WTC11 (cell line): ENCODE measurements around the gene RAMP3. TPM values are rescaled to one million over a fixed set of nuclear protein-coding genes. Genes with fewer than 3 reads are reported as not detected.

ENCODE experiments used
- ATAC-seq: fragments of 200-7000 bp; cut with Tn5 transposase; 2 replicates; pipeline ENCODE4 v1.10.0; 2021; ENCODE audit warnings: mild to moderate bottlenecking, moderate library complexity
- CTCF ChIA-PET: fragments of 300-600 bp; sonication (Branson Sonifier 250); formaldehyde crosslinking; loops from one replicate; lab custom pipeline; 2021; ENCODE audit warnings: antibody characterized with exemption; lab: Charles Lee
- POLR2A ChIA-PET: fragments of 350-600 bp; sonication (Branson Sonifier 250); formaldehyde crosslinking; loops from one replicate; lab custom pipeline; 2021; ENCODE audit warnings: antibody characterized with exemption; lab: Charles Lee
- DNase-seq: peaks from one replicate; pipeline ENCODE4 v3.0.0; 2021; ENCODE audit warnings: low spot score
- H3K27ac Mint-ChIP-seq: 2 replicates; pipeline ENCODE4 v1.8.0; 2021; ENCODE audit warnings: mixed read lengths
- H3K27me3 Mint-ChIP-seq: 2 replicates; pipeline ENCODE4 v1.8.0; 2021; ENCODE audit warnings: low read depth, mild to moderate bottlenecking, moderate library complexity, mixed read lengths
- H3K36me3 Mint-ChIP-seq: 2 replicates; pipeline ENCODE4 v1.8.0; 2021; ENCODE audit warnings: mixed read lengths
- H3K4me1 Mint-ChIP-seq: 2 replicates; pipeline ENCODE4 v1.8.0; 2022; ENCODE audit warnings: mixed read lengths
- H3K4me3 Mint-ChIP-seq: 2 replicates; pipeline ENCODE4 v1.8.0; 2021; ENCODE audit warnings: mild to moderate bottlenecking, moderate library complexity, mixed read lengths
- H3K9me3 Mint-ChIP-seq: 2 replicates; pipeline ENCODE4 v1.8.0; 2021; ENCODE audit warnings: mixed read lengths
- FOXP1 ChIP-seq: sonication (generic); formaldehyde crosslinking; IDR thresholded peaks from 2 replicates; pipeline ENCODE4 v1.8.0; 2022; ENCODE audit warnings: missing genetic modification reagents, mild to moderate bottlenecking, moderate library complexity, borderline replicate concordance
- GABPB1 ChIP-seq: sonication (generic); formaldehyde crosslinking; IDR thresholded peaks from 2 replicates; pipeline ENCODE4 v1.8.1; 2023; ENCODE audit warnings: mild to moderate bottlenecking, missing genetic modification reagents
- MXD4 ChIP-seq: fragments of 250-450 bp; sonication (Bioruptor Pico); IDR thresholded peaks from 2 replicates; pipeline ENCODE4 v1.8.0; 2021; ENCODE audit warnings: mild to moderate bottlenecking, moderate library complexity, borderline replicate concordance
- MYBL2 ChIP-seq: sonication (generic); formaldehyde crosslinking; IDR thresholded peaks from 2 replicates; pipeline ENCODE4 v1.8.1; 2023; ENCODE audit warnings: mild to moderate bottlenecking, moderate library complexity, missing genetic modification reagents
- NFE2L1 ChIP-seq: sonication (generic); formaldehyde crosslinking; IDR thresholded peaks from 2 replicates; pipeline ENCODE4 v1.8.1; 2023; ENCODE audit warnings: missing genetic modification reagents
- PRRX2 ChIP-seq: fragments of 250-450 bp; sonication (Bioruptor Pico); IDR thresholded peaks from 2 replicates; pipeline ENCODE4 v1.8.0; 2021; ENCODE audit warnings: mild to moderate bottlenecking
- SP1 ChIP-seq: sonication (generic); formaldehyde crosslinking; conservative IDR thresholded peaks from 2 replicates; pipeline ENCODE4 v1.8.1; 2022; ENCODE audit warnings: missing genetic modification reagents
- ZNF317 ChIP-seq: sonication (generic); formaldehyde crosslinking; IDR thresholded peaks from 2 replicates; pipeline ENCODE4 v1.8.1; 2023; ENCODE audit warnings: low read depth, mild to moderate bottlenecking, moderate library complexity, missing genetic modification reagents, borderline replicate concordance
- ZNF396 ChIP-seq: fragments of 250-450 bp; sonication (Bioruptor Pico); IDR thresholded peaks from 2 replicates; pipeline ENCODE4 v1.8.0; 2021; ENCODE audit warnings: mild to moderate bottlenecking, moderate library complexity, borderline replicate concordance
- ZNF423 ChIP-seq: fragments of 250-450 bp; sonication (Bioruptor Pico); IDR thresholded peaks from 2 replicates; pipeline ENCODE4 v2.1.2; 2022; ENCODE audit warnings: mild to moderate bottlenecking, moderate library complexity
- total RNA-seq: library from RNA; stranded (reverse); gene quantifications from 3 replicates; pipeline ENCODE4 v1.2.3, GENCODE V29; 2021
- TF ChIP-seq, protein P1 (sequence below): fragments of 250-450 bp; sonication (Bioruptor Pico); IDR thresholded peaks from 2 replicates; pipeline ENCODE4 v2.1.2; 2022; ENCODE audit warnings: mild to moderate bottlenecking, moderate library complexity
- TF ChIP-seq, protein P2 (sequence below): sonication (generic); formaldehyde crosslinking; IDR thresholded peaks from 2 replicates; pipeline ENCODE4 v1.8.0; 2022; ENCODE audit warnings: mild to moderate bottlenecking, missing genetic modification reagents
- TF ChIP-seq, protein P3 (sequence below): fragments of 250-450 bp; sonication (Bioruptor Pico); IDR thresholded peaks from 2 replicates; pipeline ENCODE4 v1.8.0; 2021; ENCODE audit warnings: mild to moderate bottlenecking
- TF ChIP-seq, protein P4 (sequence below): sonication (generic); formaldehyde crosslinking; IDR thresholded peaks from 2 replicates; pipeline ENCODE4 v1.8.0; 2022; ENCODE audit warnings: missing genetic modification reagents
- TF ChIP-seq, protein P5 (sequence below): sonication (generic); formaldehyde crosslinking; IDR thresholded peaks from 2 replicates; pipeline ENCODE4 v1.8.1; 2023; ENCODE audit warnings: mild to moderate bottlenecking, missing genetic modification reagents, moderate library complexity
- TF ChIP-seq, protein P6 (sequence below): sonication (generic); formaldehyde crosslinking; IDR thresholded peaks from 2 replicates; pipeline ENCODE4 v1.8.1; 2023; ENCODE audit warnings: mild to moderate bottlenecking, missing genetic modification reagents, moderate library complexity

RAMP3 gene
- total RNA-seq, 1 experiment from 2014 or later: 0.85 TPM

DNA sequence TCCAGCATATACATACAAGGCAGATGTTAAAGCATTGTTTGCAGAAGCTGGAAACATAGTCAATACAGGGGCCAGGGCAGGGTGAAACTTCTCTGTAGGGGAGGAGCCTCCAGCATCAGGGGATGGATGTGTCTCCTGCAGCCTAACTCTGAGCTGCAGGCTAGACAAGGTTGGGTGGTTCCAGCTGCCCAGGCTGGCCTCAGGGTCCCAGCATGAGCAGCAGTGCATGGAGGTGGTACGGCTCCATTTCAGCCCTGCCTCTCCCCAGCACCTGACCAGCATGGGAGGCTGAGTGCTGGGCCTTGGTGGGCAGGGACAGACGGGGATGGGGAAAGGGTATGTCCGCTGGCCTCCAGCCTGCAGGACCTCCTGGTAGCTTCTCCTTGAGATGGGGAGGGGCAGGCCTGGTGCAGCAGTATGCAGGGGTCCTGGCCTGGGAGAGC, 38.7 kb upstream of the RAMP3 start (continued):
- TF ChIP-seq, protein P1, sequence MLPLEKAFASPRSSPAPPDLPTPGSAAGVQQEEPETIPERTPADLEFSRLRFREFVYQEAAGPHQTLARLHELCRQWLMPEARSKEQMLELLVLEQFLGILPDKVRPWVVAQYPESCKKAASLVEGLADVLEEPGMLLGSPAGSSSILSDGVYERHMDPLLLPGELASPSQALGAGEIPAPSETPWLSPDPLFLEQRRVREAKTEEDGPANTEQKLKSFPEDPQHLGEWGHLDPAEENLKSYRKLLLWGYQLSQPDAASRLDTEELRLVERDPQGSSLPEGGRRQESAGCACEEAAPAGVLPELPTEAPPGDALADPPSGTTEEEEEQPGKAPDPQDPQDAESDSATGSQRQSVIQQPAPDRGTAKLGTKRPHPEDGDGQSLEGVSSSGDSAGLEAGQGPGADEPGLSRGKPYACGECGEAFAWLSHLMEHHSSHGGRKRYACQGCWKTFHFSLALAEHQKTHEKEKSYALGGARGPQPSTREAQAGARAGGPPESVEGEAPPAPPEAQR (CRISPR knock-in tag): no peak
- TF ChIP-seq ZNF423 (CRISPR knock-in tag) (no peak), NFE2L1 (CRISPR knock-in tag) (no peak), MYBL2 (CRISPR knock-in tag) (no peak), ZNF396 (CRISPR knock-in tag) (no peak), PRRX2 (no peak), SP1 (CRISPR knock-in tag) (no peak)
- TF ChIP-seq, protein P2, sequence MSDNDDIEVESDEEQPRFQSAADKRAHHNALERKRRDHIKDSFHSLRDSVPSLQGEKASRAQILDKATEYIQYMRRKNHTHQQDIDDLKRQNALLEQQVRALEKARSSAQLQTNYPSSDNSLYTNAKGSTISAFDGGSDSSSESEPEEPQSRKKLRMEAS (CRISPR knock-in tag): no peak
- TF ChIP-seq, protein P3, sequence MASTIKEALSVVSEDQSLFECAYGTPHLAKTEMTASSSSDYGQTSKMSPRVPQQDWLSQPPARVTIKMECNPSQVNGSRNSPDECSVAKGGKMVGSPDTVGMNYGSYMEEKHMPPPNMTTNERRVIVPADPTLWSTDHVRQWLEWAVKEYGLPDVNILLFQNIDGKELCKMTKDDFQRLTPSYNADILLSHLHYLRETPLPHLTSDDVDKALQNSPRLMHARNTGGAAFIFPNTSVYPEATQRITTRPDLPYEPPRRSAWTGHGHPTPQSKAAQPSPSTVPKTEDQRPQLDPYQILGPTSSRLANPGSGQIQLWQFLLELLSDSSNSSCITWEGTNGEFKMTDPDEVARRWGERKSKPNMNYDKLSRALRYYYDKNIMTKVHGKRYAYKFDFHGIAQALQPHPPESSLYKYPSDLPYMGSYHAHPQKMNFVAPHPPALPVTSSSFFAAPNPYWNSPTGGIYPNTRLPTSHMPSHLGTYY (CRISPR knock-in tag): no peak

DNA sequence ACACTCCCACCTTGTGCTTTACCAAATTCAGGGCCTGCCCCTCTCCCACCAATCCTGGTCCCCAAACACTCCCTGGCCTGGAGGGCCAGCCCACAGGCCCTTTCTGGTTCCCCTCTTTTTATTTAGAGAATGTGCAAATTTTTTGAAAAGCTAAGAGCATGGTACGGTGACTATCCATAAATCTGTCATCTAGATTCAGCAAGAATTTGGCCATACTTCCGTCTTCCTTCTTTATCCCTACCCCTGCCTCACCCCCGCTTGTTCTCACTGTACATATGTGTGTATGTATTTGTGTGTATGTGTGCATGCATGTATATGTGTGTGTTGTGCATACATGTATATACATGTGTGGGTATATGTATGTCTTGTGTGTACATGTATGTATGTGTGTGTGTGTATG, 38.0 kb upstream of the RAMP3 start:
- Mint-ChIP-seq H3K4me1 (peaks cover 12% of the 10 kb centered on the region), H3K27ac (no peak overlapping the region), H3K27me3 (peaks cover 17% of the 10 kb centered on the region), H3K9me3 (no peaks in the 10 kb centered on the region), H3K4me3 (no peak overlapping the region), H3K36me3 (no peaks in the 10 kb centered on the region)
- POLR2A ChIA-PET: no interaction called here
- TF ChIP-seq, protein P4, sequence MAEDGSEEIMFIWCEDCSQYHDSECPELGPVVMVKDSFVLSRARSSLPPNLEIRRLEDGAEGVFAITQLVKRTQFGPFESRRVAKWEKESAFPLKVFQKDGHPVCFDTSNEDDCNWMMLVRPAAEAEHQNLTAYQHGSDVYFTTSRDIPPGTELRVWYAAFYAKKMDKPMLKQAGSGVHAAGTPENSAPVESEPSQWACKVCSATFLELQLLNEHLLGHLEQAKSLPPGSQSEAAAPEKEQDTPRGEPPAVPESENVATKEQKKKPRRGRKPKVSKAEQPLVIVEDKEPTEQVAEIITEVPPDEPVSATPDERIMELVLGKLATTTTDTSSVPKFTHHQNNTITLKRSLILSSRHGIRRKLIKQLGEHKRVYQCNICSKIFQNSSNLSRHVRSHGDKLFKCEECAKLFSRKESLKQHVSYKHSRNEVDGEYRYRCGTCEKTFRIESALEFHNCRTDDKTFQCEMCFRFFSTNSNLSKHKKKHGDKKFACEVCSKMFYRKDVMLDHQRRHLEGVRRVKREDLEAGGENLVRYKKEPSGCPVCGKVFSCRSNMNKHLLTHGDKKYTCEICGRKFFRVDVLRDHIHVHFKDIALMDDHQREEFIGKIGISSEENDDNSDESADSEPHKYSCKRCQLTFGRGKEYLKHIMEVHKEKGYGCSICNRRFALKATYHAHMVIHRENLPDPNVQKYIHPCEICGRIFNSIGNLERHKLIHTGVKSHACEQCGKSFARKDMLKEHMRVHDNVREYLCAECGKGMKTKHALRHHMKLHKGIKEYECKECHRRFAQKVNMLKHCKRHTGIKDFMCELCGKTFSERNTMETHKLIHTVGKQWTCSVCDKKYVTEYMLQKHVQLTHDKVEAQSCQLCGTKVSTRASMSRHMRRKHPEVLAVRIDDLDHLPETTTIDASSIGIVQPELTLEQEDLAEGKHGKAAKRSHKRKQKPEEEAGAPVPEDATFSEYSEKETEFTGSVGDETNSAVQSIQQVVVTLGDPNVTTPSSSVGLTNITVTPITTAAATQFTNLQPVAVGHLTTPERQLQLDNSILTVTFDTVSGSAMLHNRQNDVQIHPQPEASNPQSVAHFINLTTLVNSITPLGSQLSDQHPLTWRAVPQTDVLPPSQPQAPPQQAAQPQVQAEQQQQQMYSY: no peak
- TF ChIP-seq MXD4 (CRISPR knock-in tag) (no peak), FOXP1 (no peak), ZNF317 (CRISPR knock-in tag) (no peak), PRRX2 (no peak), GABPB1 (CRISPR knock-in tag) (no peak)
- TF ChIP-seq, protein P5, sequence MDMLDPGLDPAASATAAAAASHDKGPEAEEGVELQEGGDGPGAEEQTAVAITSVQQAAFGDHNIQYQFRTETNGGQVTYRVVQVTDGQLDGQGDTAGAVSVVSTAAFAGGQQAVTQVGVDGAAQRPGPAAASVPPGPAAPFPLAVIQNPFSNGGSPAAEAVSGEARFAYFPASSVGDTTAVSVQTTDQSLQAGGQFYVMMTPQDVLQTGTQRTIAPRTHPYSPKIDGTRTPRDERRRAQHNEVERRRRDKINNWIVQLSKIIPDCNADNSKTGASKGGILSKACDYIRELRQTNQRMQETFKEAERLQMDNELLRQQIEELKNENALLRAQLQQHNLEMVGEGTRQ (CRISPR knock-in tag): no peak
- TF ChIP-seq, protein P6, sequence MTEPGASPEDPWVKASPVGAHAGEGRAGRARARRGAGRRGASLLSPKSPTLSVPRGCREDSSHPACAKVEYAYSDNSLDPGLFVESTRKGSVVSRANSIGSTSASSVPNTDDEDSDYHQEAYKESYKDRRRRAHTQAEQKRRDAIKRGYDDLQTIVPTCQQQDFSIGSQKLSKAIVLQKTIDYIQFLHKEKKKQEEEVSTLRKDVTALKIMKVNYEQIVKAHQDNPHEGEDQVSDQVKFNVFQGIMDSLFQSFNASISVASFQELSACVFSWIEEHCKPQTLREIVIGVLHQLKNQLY (CRISPR knock-in tag): no peak
- DNase-seq (no peak), ATAC-seq (no peak)
- CTCF ChIA-PET: interaction anchor here (1.5 kb wide), 1 partner anchor 17 kb away, joined by 6 read pairs; no protein-coding TSS in a partner anchor
